HCT116 (cell line): Measurements from ENCODE around the gene MAP3K8. TPM values are rescaled to one million over a fixed set of nuclear protein-coding genes. Genes with fewer than 3 reads are reported as not detected.
A peak's percentile ranks its signal among the peaks of the same experiment; 100 is the strongest.

Source experiments
- ATAC-seq: fragments of 200-7000 bp; cut with Tn5 transposase; 2 replicates; pipeline ENCODE4 v1.9.1; 2020; ENCODE audit warnings: mild to moderate bottlenecking, moderate library complexity
- BruUV-seq: library from RNA; stranded (reverse); fragments of 400-500 nt; replicated peaks from 2 replicates; lab custom pipeline; 2021; lab: Mats Ljungman, UMichigan
- CTCF ChIA-PET: fragments of 300-600 bp; sonication (Branson Sonifier 250); formaldehyde crosslinking; loops from one replicate; lab custom pipeline; 2021; ENCODE audit warnings: antibody characterized with exemption; lab: Charles Lee
- POLR2A ChIA-PET: fragments of 300-600, 350-600 bp; sonication (Branson Sonifier 250); formaldehyde crosslinking; loops from one replicate; lab custom pipeline; 2021; ENCODE audit warnings: antibody characterized with exemption; lab: Charles Lee
- RAD21 ChIA-PET, 2 experiments: fragments of 300-600 bp; sonication (Branson Sonifier 250); formaldehyde crosslinking; loops; one replicate each; lab custom pipeline; 2023; ENCODE audit warnings: low total read pairs in 2 of 2; ENCODE audit not compliant: uncharacterized antibody in 2 of 2, unreplicated experiment in 2 of 2, low non-redundant PET in 1 of 2; lab: Charles Lee
- DNase-seq: peaks from one replicate; pipeline ENCODE4 v3.0.0-alpha.2; 2010; ENCODE audit warnings: low read depth, low spot score
- H2AFZ ChIP-seq: fragments of 200-600 bp; shearing (Covaris generic), sonication (generic); 2 replicates; pipeline ENCODE4 v1.6.1; 2017; ENCODE audit warnings: low read depth, mixed run types, mixed read lengths, antibody characterized with exemption, low read length; ENCODE audit not compliant: poor library complexity, severe bottlenecking
- H3K27ac ChIP-seq: 2 replicates; pipeline ENCODE4 v1.5.1; 2012; ENCODE audit warnings: low read depth, low read length
- H3K27me3 ChIP-seq: fragments of 200-600 bp; sonication (generic); 2 replicates; pipeline ENCODE4 v1.6.1; 2016; ENCODE audit warnings: mixed run types, low read length, mixed read lengths; ENCODE audit not compliant: insufficient read depth
- H3K36me3 ChIP-seq, 2 experiments: fragments of 200-500 bp in 1 of 2; fragments of 200-600 bp in 1 of 2; sonication (Bioruptor generic) in 1 of 2; sonication (generic) in 1 of 2; 2 replicates each; pipeline versions ENCODE4 v1.5.1 to v1.6.1; 2014 to 2016; ENCODE audit warnings: low read length in 2 of 2, inconsistent platforms in 1 of 2, mixed read lengths in 1 of 2, mixed run types in 1 of 2; ENCODE audit not compliant: insufficient read depth in 2 of 2, control insufficient read depth in 1 of 2
- H3K4me1 ChIP-seq, 2 experiments: fragments of 200-600 bp in 1 of 2; sonication (generic) in 1 of 2; 2 replicates each; pipeline versions ENCODE4 v1.5.1 to v1.6.1; 2012 to 2017; ENCODE audit warnings: low read length in 2 of 2, inconsistent platforms in 1 of 2, mild to moderate bottlenecking in 1 of 2, mixed read lengths in 1 of 2, mixed run types in 1 of 2, moderate library complexity in 1 of 2; ENCODE audit not compliant: insufficient read depth in 2 of 2, control insufficient read depth in 1 of 2
- H3K4me2 ChIP-seq: fragments of 200-600 bp; sonication (generic); 2 replicates; pipeline ENCODE4 v1.6.1; 2017; ENCODE audit warnings: mixed run types, low read length, mixed read lengths
- H3K4me3 ChIP-seq, 2 experiments: fragments of 200-600 bp in 1 of 2; sonication (generic) in 1 of 2; replicated peaks in 1 of 2; 2 replicates each; pipeline ENCODE4 v1.5.1; 2011 to 2016; ENCODE audit warnings: low read length in 2 of 2, control low read depth in 1 of 2, low read depth in 1 of 2, mild to moderate bottlenecking in 1 of 2, mixed read lengths in 1 of 2, mixed run types in 1 of 2
- H3K79me2 ChIP-seq: fragments of 200-600 bp; sonication (generic); 2 replicates; pipeline ENCODE4 v1.6.1; 2017; ENCODE audit warnings: mild to moderate bottlenecking, mixed run types, low read length, moderate library complexity, mixed read lengths; ENCODE audit not compliant: insufficient read depth
- H3K9ac ChIP-seq: fragments of 200-600 bp; sonication (generic); 2 replicates; pipeline ENCODE4 v1.6.1; 2016; ENCODE audit warnings: low read length, mixed read lengths
- H3K9me2 ChIP-seq: fragments of 200-600 bp; sonication (generic), shearing (Covaris generic); 2 replicates; pipeline ENCODE4 v1.6.1; 2017; ENCODE audit warnings: mixed run types, mild to moderate bottlenecking, moderate library complexity; ENCODE audit not compliant: insufficient read depth
- H3K9me3 ChIP-seq, 2 experiments: fragments of 200-500 bp in 1 of 2; fragments of 200-600 bp in 1 of 2; sonication (Bioruptor generic) in 1 of 2; sonication (generic) in 1 of 2; 2 replicates each; pipeline ENCODE4 v1.6.1; 2014 to 2017; ENCODE audit warnings: low read length in 2 of 2, mixed read lengths in 2 of 2, inconsistent platforms in 1 of 2, low read depth in 1 of 2, mild to moderate bottlenecking in 1 of 2, mixed run types in 1 of 2, moderate library complexity in 1 of 2; ENCODE audit not compliant: control insufficient read depth in 1 of 2, insufficient read depth in 1 of 2
- H4K20me1 ChIP-seq: fragments of 200-600 bp; sonication (generic), shearing (Covaris generic); 2 replicates; pipeline ENCODE4 v1.6.1; 2017; ENCODE audit warnings: mixed run types, mild to moderate bottlenecking, moderate library complexity; ENCODE audit not compliant: insufficient read depth
- CBX3 ChIP-seq: IDR thresholded peaks from 2 replicates; pipeline ENCODE4 v1.6.1; 2012; ENCODE audit warnings: low read depth
- CEBPB ChIP-seq: IDR thresholded peaks from 2 replicates; pipeline ENCODE4 v1.6.1; 2012; ENCODE audit warnings: low read depth
- ELF1 ChIP-seq: IDR thresholded peaks from 2 replicates; pipeline ENCODE4 v1.6.1; 2012; ENCODE audit warnings: low read depth, borderline replicate concordance
- EZH2 ChIP-seq: fragments of 200-600 bp; sonication (generic); IDR thresholded peaks from 2 replicates; pipeline ENCODE4 v1.6.1; 2017; ENCODE audit warnings: antibody characterized with exemption, mixed run types
- EZH2phosphoT487 ChIP-seq: fragments of 200-600 bp; IDR thresholded peaks from 2 replicates; pipeline ENCODE4 v1.6.1; 2018; ENCODE audit warnings: antibody characterized with exemption, borderline replicate concordance
- FOSL1 ChIP-seq: IDR thresholded peaks from 2 replicates; pipeline ENCODE4 v1.6.1; 2012; ENCODE audit warnings: low read depth
- JUND ChIP-seq: IDR thresholded peaks from 2 replicates; pipeline ENCODE4 v1.6.1; 2012
- MAX ChIP-seq: IDR thresholded peaks from 2 replicates; pipeline ENCODE4 v1.6.1; 2012
- POLR2A ChIP-seq: IDR thresholded peaks from 2 replicates; pipeline ENCODE4 v1.7.0; 2011; ENCODE audit warnings: borderline replicate concordance; ENCODE audit not compliant: insufficient read depth, insufficient read length; ENCODE audit errors: extremely low read depth
- REST ChIP-seq: IDR thresholded peaks from 2 replicates; pipeline ENCODE4 v1.6.1; 2012; ENCODE audit warnings: low read depth
- SIN3A ChIP-seq: IDR thresholded peaks from 2 replicates; pipeline ENCODE4 v1.6.1; 2012; ENCODE audit warnings: low read depth
- SP1 ChIP-seq: IDR thresholded peaks from 2 replicates; pipeline ENCODE4 v1.6.1; 2012; ENCODE audit warnings: low read depth
- SRF ChIP-seq: IDR thresholded peaks from 2 replicates; pipeline ENCODE4 v1.6.1; 2012; ENCODE audit warnings: low read depth
- TCF7L2 ChIP-seq: IDR thresholded peaks from 2 replicates; pipeline ENCODE4 v1.7.0; 2011; ENCODE audit warnings: borderline replicate concordance, inconsistent platforms; ENCODE audit not compliant: insufficient read depth, insufficient read length; ENCODE audit errors: extremely low read depth
- YY1 ChIP-seq: IDR thresholded peaks from 2 replicates; pipeline ENCODE4 v1.6.1; 2011; ENCODE audit warnings: low read length, low read depth, moderate library complexity, mild to moderate bottlenecking; ENCODE audit not compliant: insufficient replicate concordance; ENCODE audit errors: extremely low read depth
- ZFX ChIP-seq: fragments of 450-650 bp; IDR thresholded peaks from 2 replicates; pipeline ENCODE4 v1.6.1; 2017
- ZNF274 ChIP-seq: fragments of 200-500 bp; sonication (Bioruptor generic); IDR thresholded peaks from 2 replicates; pipeline ENCODE4 v1.6.1; 2014; ENCODE audit warnings: mild to moderate bottlenecking, low read depth, low read length, inconsistent platforms
- intact Hi-C: fragments of 100-400 bp; cut with micrococcal nuclease; formaldehyde crosslinking; loops from 2 replicates; pipeline ENCODE4 v1.10.0; 2022
- total RNA-seq: library from RNA; stranded (reverse); gene quantifications from one replicate; pipeline ENCODE4 v1.2.1, GENCODE V29; 2021; ENCODE audit not compliant: unreplicated experiment
- TF ChIP-seq, protein P1 (sequence below): IDR thresholded peaks from 2 replicates; pipeline ENCODE4 v1.6.1; 2011; ENCODE audit warnings: mild to moderate bottlenecking, low read length, moderate library complexity; ENCODE audit not compliant: insufficient replicate concordance; ENCODE audit errors: extremely low read depth
- TF ChIP-seq, protein P2 (sequence below): IDR thresholded peaks from 2 replicates; pipeline ENCODE4 v1.6.1; 2012
- TF ChIP-seq, protein P3 (sequence below), 3 experiments: fragments of 200-600 bp in 1 of 3; sonication (generic) in 1 of 3; IDR thresholded peaks in 2 of 3; conservative IDR thresholded peaks in 1 of 3; 2 replicates each; pipeline ENCODE4 v1.5.1; 2012 to 2017; ENCODE audit warnings: low read depth in 2 of 3, low read length in 2 of 3, antibody characterized with exemption in 1 of 3, borderline replicate concordance in 1 of 3, control low read depth in 1 of 3, mild to moderate bottlenecking in 1 of 3, mixed read lengths in 1 of 3, mixed run types in 1 of 3, moderate library complexity in 1 of 3; ENCODE audit not compliant: insufficient read depth in 1 of 3

Gene MAP3K8
- total RNA-seq, 1 experiment from 2014 or later: 4.5 TPM

- H3K36me3 ChIP-seq: no peaks in the 10 kb centered on the region
- H3K27ac ChIP-seq: no peak overlapping the region
- no peak overlapping the region for H3K4me2 ChIP-seq
- no TSS peak for BruUV-seq
- TF ChIP-seq, protein P1, sequence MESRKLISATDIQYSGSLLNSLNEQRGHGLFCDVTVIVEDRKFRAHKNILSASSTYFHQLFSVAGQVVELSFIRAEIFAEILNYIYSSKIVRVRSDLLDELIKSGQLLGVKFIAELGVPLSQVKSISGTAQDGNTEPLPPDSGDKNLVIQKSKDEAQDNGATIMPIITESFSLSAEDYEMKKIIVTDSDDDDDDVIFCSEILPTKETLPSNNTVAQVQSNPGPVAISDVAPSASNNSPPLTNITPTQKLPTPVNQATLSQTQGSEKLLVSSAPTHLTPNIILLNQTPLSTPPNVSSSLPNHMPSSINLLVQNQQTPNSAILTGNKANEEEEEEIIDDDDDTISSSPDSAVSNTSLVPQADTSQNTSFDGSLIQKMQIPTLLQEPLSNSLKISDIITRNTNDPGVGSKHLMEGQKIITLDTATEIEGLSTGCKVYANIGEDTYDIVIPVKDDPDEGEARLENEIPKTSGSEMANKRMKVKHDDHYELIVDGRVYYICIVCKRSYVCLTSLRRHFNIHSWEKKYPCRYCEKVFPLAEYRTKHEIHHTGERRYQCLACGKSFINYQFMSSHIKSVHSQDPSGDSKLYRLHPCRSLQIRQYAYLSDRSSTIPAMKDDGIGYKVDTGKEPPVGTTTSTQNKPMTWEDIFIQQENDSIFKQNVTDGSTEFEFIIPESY: no peak
- TF ChIP-seq MAX (no peak), EZH2 (no peak), SP1 (no peak), REST (no peak), YY1 (no peak), ZFX (no peak), SRF (no peak), TCF7L2 (no peak), POLR2A (no peak), ZNF274 (no peak), FOSL1 (no peak), SIN3A (no peak), JUND (no peak), EZH2phosphoT487 (no peak), ELF1 (no peak), CEBPB (no peak), CBX3 (no peak)
- TF ChIP-seq, protein P2, sequence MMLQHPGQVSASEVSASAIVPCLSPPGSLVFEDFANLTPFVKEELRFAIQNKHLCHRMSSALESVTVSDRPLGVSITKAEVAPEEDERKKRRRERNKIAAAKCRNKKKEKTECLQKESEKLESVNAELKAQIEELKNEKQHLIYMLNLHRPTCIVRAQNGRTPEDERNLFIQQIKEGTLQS: no peak
- TF ChIP-seq, protein P3, sequence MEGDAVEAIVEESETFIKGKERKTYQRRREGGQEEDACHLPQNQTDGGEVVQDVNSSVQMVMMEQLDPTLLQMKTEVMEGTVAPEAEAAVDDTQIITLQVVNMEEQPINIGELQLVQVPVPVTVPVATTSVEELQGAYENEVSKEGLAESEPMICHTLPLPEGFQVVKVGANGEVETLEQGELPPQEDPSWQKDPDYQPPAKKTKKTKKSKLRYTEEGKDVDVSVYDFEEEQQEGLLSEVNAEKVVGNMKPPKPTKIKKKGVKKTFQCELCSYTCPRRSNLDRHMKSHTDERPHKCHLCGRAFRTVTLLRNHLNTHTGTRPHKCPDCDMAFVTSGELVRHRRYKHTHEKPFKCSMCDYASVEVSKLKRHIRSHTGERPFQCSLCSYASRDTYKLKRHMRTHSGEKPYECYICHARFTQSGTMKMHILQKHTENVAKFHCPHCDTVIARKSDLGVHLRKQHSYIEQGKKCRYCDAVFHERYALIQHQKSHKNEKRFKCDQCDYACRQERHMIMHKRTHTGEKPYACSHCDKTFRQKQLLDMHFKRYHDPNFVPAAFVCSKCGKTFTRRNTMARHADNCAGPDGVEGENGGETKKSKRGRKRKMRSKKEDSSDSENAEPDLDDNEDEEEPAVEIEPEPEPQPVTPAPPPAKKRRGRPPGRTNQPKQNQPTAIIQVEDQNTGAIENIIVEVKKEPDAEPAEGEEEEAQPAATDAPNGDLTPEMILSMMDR (IDR thresholded peaks at IDR 0.05 in 2 of 3, conservative IDR thresholded peaks at IDR 0.05 in 1 of 3; ENCODE audit: borderline replicate concordance in 1 of 3, insufficient read depth in 1 of 3, low read depth in 2 of 3, low read length in 2 of 3): no peak
- no peak overlapping the region for H3K4me3 ChIP-seq
- no peaks in the 10 kb centered on the region for H3K9me3 ChIP-seq
- H4K20me1 ChIP-seq: no peaks in the 10 kb centered on the region
- RAD21 ChIA-PET: no interaction called here
- H3K27me3 ChIP-seq: no peaks in the 10 kb centered on the region
- H3K4me1 ChIP-seq: peaks cover 12 to 16% of the 10 kb centered on the region in 2 experiments
- peak overlapping the region; percentile 84 for H2AFZ ChIP-seq
- no peak overlapping the region for H3K9ac ChIP-seq
- DNase-seq (no peak), ATAC-seq (no peak)
- POLR2A ChIA-PET: interaction anchor here (1.1 to 1.2 kb wide), 2 partner anchors 9 to 13 kb away, joined by 3 to 4 read pairs; no protein-coding TSS in a partner anchor
- no peaks in the 10 kb centered on the region for H3K9me2 ChIP-seq
- intact Hi-C loops: no loop called here
- CTCF ChIA-PET: interaction anchor here (0.6 to 1.7 kb wide), 2 partner anchors 8 to 9 kb away, joined by 3 to 6 read pairs; no protein-coding TSS in a partner anchor
- no peaks in the 10 kb centered on the region for H3K79me2 ChIP-seq
Observed at GRCh38 chr10:30422151-30422695, 11.8 kb upstream of the MAP3K8 start.
